ENCODE measurements around the gene FBXO8.

Gene FBXO8

GRCh38 chr4:174214101-174214878 is 69.2 kb downstream of the FBXO8 start:
- Histone ChIP-seq H3K27me3 (ENCODE audit: control insufficient read depth in 5 of 5, insufficient read depth in 4 of 5, low read length in 5 of 5) (peaks cover 42 to 72% (median 61%) of the 10 kb centered on the region in 5 donors), H3K4me3 (ENCODE audit: low read depth in 1 of 5, low read length in 5 of 5) (peak overlapping the region; percentile 47 to 56 (median 50)), H3K27ac (ENCODE audit: low read depth, low read length) (no peak overlapping the region), H3K36me3 (ENCODE audit: control insufficient read depth in 5 of 5, insufficient read depth in 5 of 5, low read length in 5 of 5) (no peaks in the 10 kb centered on the region), H3K9me3 (ENCODE audit: control insufficient read depth in 5 of 5, low read length in 5 of 5) (no peaks in the 10 kb centered on the region), H3K4me1 (ENCODE audit: control insufficient read depth in 5 of 5, insufficient read depth in 5 of 5, low read length in 5 of 5) (peaks cover 0 to 48% (median 39%) of the 10 kb centered on the region in 5 donors), H3K9ac (ENCODE audit: low read length in 5 of 5) (peak overlapping the region in 1 of 5 donors; percentile 52)

GRCh38 chr4:174213731-174214100 is 69.8 kb downstream of the FBXO8 start:
- Histone ChIP-seq H3K27ac (ENCODE audit: low read depth, low read length) (no peak overlapping the region), H3K4me3 (ENCODE audit: low read depth in 1 of 5, low read length in 5 of 5) (peak overlapping the region; percentile 47 to 56 (median 50)), H3K9ac (ENCODE audit: low read length in 5 of 5) (peak overlapping the region in 1 of 5 donors; percentile 52), H3K36me3 (ENCODE audit: control insufficient read depth in 5 of 5, insufficient read depth in 5 of 5, low read length in 5 of 5) (no peaks in the 10 kb centered on the region), H3K4me1 (ENCODE audit: control insufficient read depth in 5 of 5, insufficient read depth in 5 of 5, low read length in 5 of 5) (peaks cover 0 to 48% (median 39%) of the 10 kb centered on the region in 5 donors), H3K9me3 (ENCODE audit: control insufficient read depth in 5 of 5, low read length in 5 of 5) (no peaks in the 10 kb centered on the region), H3K27me3 (ENCODE audit: control insufficient read depth in 5 of 5, insufficient read depth in 4 of 5, low read length in 5 of 5) (peaks cover 42 to 71% (median 61%) of the 10 kb centered on the region in 5 donors)

GRCh38 chr4:174212061-174212460 is 71.4 kb downstream of the FBXO8 start:
- Histone ChIP-seq H3K4me3 (ENCODE audit: low read depth in 1 of 5, low read length in 5 of 5) (no peak overlapping the region), H3K27ac (ENCODE audit: low read depth, low read length) (no peak overlapping the region), H3K4me1 (ENCODE audit: control insufficient read depth in 5 of 5, insufficient read depth in 5 of 5, low read length in 5 of 5) (peaks cover 0 to 34% (median 24%) of the 10 kb centered on the region in 5 donors), H3K27me3 (ENCODE audit: control insufficient read depth in 5 of 5, insufficient read depth in 4 of 5, low read length in 5 of 5) (peaks cover 31 to 55% (median 47%) of the 10 kb centered on the region in 5 donors), H3K9me3 (ENCODE audit: control insufficient read depth in 5 of 5, low read length in 5 of 5) (no peaks in the 10 kb centered on the region), H3K36me3 (ENCODE audit: control insufficient read depth in 5 of 5, insufficient read depth in 5 of 5, low read length in 5 of 5) (no peaks in the 10 kb centered on the region), H3K9ac (ENCODE audit: low read length in 5 of 5) (no peak overlapping the region)

- no peak overlapping the region for H3K9ac ChIP-seq (ENCODE audit: low read length in 5 of 5)
- peak overlapping the region in 3 of 5 donors; percentile 3 to 13 (median 7) for H3K4me3 ChIP-seq (ENCODE audit: low read depth in 1 of 5, low read length in 5 of 5)
- H3K4me1 ChIP-seq (ENCODE audit: control insufficient read depth in 5 of 5, insufficient read depth in 5 of 5, low read length in 5 of 5) = peaks cover 0 to 29% (median 20%) of the 10 kb centered on the region in 5 donors
- H3K27me3 ChIP-seq (ENCODE audit: control insufficient read depth in 5 of 5, insufficient read depth in 4 of 5, low read length in 5 of 5) = peaks cover 27 to 51% (median 43%) of the 10 kb centered on the region in 5 donors
- no peaks in the 10 kb centered on the region for H3K36me3 ChIP-seq (ENCODE audit: control insufficient read depth in 5 of 5, insufficient read depth in 5 of 5, low read length in 5 of 5)
- no peaks in the 10 kb centered on the region for H3K9me3 ChIP-seq (ENCODE audit: control insufficient read depth in 5 of 5, low read length in 5 of 5)
- H3K27ac ChIP-seq (ENCODE audit: low read depth, low read length) = no peak overlapping the region
Observed at GRCh38 chr4:174211622-174212044, 71.8 kb downstream of the FBXO8 start.

GRCh38 chr4:174210952-174211490 is 72.4 kb downstream of the FBXO8 start:
- Histone ChIP-seq H3K27ac (ENCODE audit: low read depth, low read length) (no peak overlapping the region), H3K4me3 (ENCODE audit: low read depth in 1 of 5, low read length in 5 of 5) (peak overlapping the region in 1 of 5 donors; percentile 7), H3K4me1 (ENCODE audit: control insufficient read depth in 5 of 5, insufficient read depth in 5 of 5, low read length in 5 of 5) (peaks cover 0 to 23% (median 15%) of the 10 kb centered on the region in 5 donors), H3K9ac (ENCODE audit: low read length in 5 of 5) (no peak overlapping the region), H3K9me3 (ENCODE audit: control insufficient read depth in 5 of 5, low read length in 5 of 5) (no peaks in the 10 kb centered on the region), H3K27me3 (ENCODE audit: control insufficient read depth in 5 of 5, insufficient read depth in 4 of 5, low read length in 5 of 5) (peaks cover 25 to 44% (median 37%) of the 10 kb centered on the region in 5 donors), H3K36me3 (ENCODE audit: control insufficient read depth in 5 of 5, insufficient read depth in 5 of 5, low read length in 5 of 5) (no peaks in the 10 kb centered on the region)

GRCh38 chr4:174210354-174210753 is 73.1 kb downstream of the FBXO8 start:
- H3K9ac ChIP-seq (ENCODE audit: low read length in 5 of 5) = no peak overlapping the region
- no peaks in the 10 kb centered on the region for H3K9me3 ChIP-seq (ENCODE audit: control insufficient read depth in 5 of 5, low read length in 5 of 5)
- no peak overlapping the region for H3K27ac ChIP-seq (ENCODE audit: low read depth, low read length)
- no peaks in the 10 kb centered on the region for H3K36me3 ChIP-seq (ENCODE audit: control insufficient read depth in 5 of 5, insufficient read depth in 5 of 5, low read length in 5 of 5)
- H3K27me3 ChIP-seq (ENCODE audit: control insufficient read depth in 5 of 5, insufficient read depth in 4 of 5, low read length in 5 of 5) = peaks cover 22 to 39% (median 32%) of the 10 kb centered on the region in 5 donors
- peaks cover 0 to 22% (median 15%) of the 10 kb centered on the region in 5 donors for H3K4me1 ChIP-seq (ENCODE audit: control insufficient read depth in 5 of 5, insufficient read depth in 5 of 5, low read length in 5 of 5)
- H3K4me3 ChIP-seq (ENCODE audit: low read depth in 1 of 5, low read length in 5 of 5) = no peak overlapping the region

GRCh38 chr4:174209341-174209740 is 74.1 kb downstream of the FBXO8 start:
- H3K4me3 ChIP-seq (ENCODE audit: low read depth in 1 of 5, low read length in 5 of 5) = no peak overlapping the region
- H3K4me1 ChIP-seq (ENCODE audit: control insufficient read depth in 5 of 5, insufficient read depth in 5 of 5, low read length in 5 of 5) = peaks cover 0 to 17% (median 9%) of the 10 kb centered on the region in 5 donors
- peaks cover 16 to 31% (median 25%) of the 10 kb centered on the region in 5 donors for H3K27me3 ChIP-seq (ENCODE audit: control insufficient read depth in 5 of 5, insufficient read depth in 4 of 5, low read length in 5 of 5)
- H3K9ac ChIP-seq (ENCODE audit: low read length in 5 of 5) = no peak overlapping the region
- no peaks in the 10 kb centered on the region for H3K36me3 ChIP-seq (ENCODE audit: control insufficient read depth in 5 of 5, insufficient read depth in 5 of 5, low read length in 5 of 5)
- H3K9me3 ChIP-seq (ENCODE audit: control insufficient read depth in 5 of 5, low read length in 5 of 5) = no peaks in the 10 kb centered on the region
- H3K27ac ChIP-seq (ENCODE audit: low read depth, low read length) = no peak overlapping the region

- Histone ChIP-seq H3K4me3 (ENCODE audit: low read depth in 1 of 5, low read length in 5 of 5) (no peak overlapping the region), H3K27ac (ENCODE audit: low read depth, low read length) (no peak overlapping the region), H3K9me3 (ENCODE audit: control insufficient read depth in 5 of 5, low read length in 5 of 5) (no peaks in the 10 kb centered on the region), H3K9ac (ENCODE audit: low read length in 5 of 5) (no peak overlapping the region), H3K36me3 (ENCODE audit: control insufficient read depth in 5 of 5, insufficient read depth in 5 of 5, low read length in 5 of 5) (no peaks in the 10 kb centered on the region), H3K27me3 (ENCODE audit: control insufficient read depth in 5 of 5, insufficient read depth in 4 of 5, low read length in 5 of 5) (peaks cover 7 to 13% (median 11%) of the 10 kb centered on the region in 5 donors), H3K4me1 (ENCODE audit: control insufficient read depth in 5 of 5, insufficient read depth in 5 of 5, low read length in 5 of 5) (peaks cover 0 to 8% (median 0%) of the 10 kb centered on the region in 5 donors)
Observed at GRCh38 chr4:174207367-174207766, 76.1 kb downstream of the FBXO8 start.

- H3K4me3 ChIP-seq (ENCODE audit: low read depth in 1 of 5, low read length in 5 of 5) = no peak overlapping the region
- no peak overlapping the region for H3K27ac ChIP-seq (ENCODE audit: low read depth, low read length)
- no peaks in the 10 kb centered on the region for H3K9me3 ChIP-seq (ENCODE audit: control insufficient read depth in 5 of 5, low read length in 5 of 5)
- H3K4me1 ChIP-seq (ENCODE audit: control insufficient read depth in 5 of 5, insufficient read depth in 5 of 5, low read length in 5 of 5) = no peaks in the 10 kb centered on the region
- no peaks in the 10 kb centered on the region for H3K36me3 ChIP-seq (ENCODE audit: control insufficient read depth in 5 of 5, insufficient read depth in 5 of 5, low read length in 5 of 5)
- no peak overlapping the region for H3K9ac ChIP-seq (ENCODE audit: low read length in 5 of 5)
- peaks cover 0 to 13% (median 4%) of the 10 kb centered on the region in 5 donors for H3K27me3 ChIP-seq (ENCODE audit: control insufficient read depth in 5 of 5, insufficient read depth in 4 of 5, low read length in 5 of 5)
Observed at GRCh38 chr4:174204164-174204831, 79.2 kb downstream of the FBXO8 start.

GRCh38 chr4:174201871-174202270 is 81.6 kb downstream of the FBXO8 start:
- H3K9ac ChIP-seq (ENCODE audit: low read length in 5 of 5) = no peak overlapping the region

More at GRCh38 chr4:174201871-174202270, 81.6 kb downstream of the FBXO8 start:
- H3K36me3 ChIP-seq (ENCODE audit: control insufficient read depth in 5 of 5, insufficient read depth in 5 of 5, low read length in 5 of 5) = no peaks in the 10 kb centered on the region
- no peak overlapping the region for H3K27ac ChIP-seq (ENCODE audit: low read depth, low read length)
- no peaks in the 10 kb centered on the region for H3K4me1 ChIP-seq (ENCODE audit: control insufficient read depth in 5 of 5, insufficient read depth in 5 of 5, low read length in 5 of 5)
- H3K27me3 ChIP-seq (ENCODE audit: control insufficient read depth in 5 of 5, insufficient read depth in 4 of 5, low read length in 5 of 5) = peaks cover 0 to 13% (median 7%) of the 10 kb centered on the region in 5 donors
- H3K9me3 ChIP-seq (ENCODE audit: control insufficient read depth in 5 of 5, low read length in 5 of 5) = no peaks in the 10 kb centered on the region
- no peak overlapping the region for H3K4me3 ChIP-seq (ENCODE audit: low read depth in 1 of 5, low read length in 5 of 5)

Measured in subcutaneous abdominal adipose tissue (tissue), 5 donors.